GM23338 (cell line): ENCODE data around the gene RBM17. TPM values are rescaled to one million over a fixed set of nuclear protein-coding genes. Genes with fewer than 3 reads are reported as not detected.

Experiments
- ATAC-seq: fragments of 200-7000 bp; cut with Tn5 transposase; 3 replicates; pipeline ENCODE4 v1.9.1; 2020
- DNase-seq: peaks from one replicate; pipeline ENCODE4 v3.0.0-alpha.2; 2015; ENCODE audit warnings: low spot score
- H2AFZ ChIP-seq: fragments of 200-600 bp; sonication (generic); 2 replicates; pipeline ENCODE4 v1.8.0; 2016; ENCODE audit warnings: antibody characterized with exemption, mild to moderate bottlenecking, moderate library complexity
- H3F3A ChIP-seq: fragments of 200-600 bp; sonication (generic); replicated peaks from 2 replicates; pipeline ENCODE4 v1.8.0; 2017; ENCODE audit warnings: antibody characterized with exemption, mixed run types, low read depth
- H3K27ac ChIP-seq: fragments of 200-600 bp; sonication (generic); 2 replicates; pipeline ENCODE4 v1.6.1; 2016; ENCODE audit warnings: low read depth
- H3K27me3 ChIP-seq: fragments of 200-600 bp; sonication (generic); 2 replicates; pipeline ENCODE4 v1.8.0; 2016; ENCODE audit warnings: mild to moderate bottlenecking, mixed run types, moderate library complexity; ENCODE audit not compliant: insufficient read depth
- H3K36me3 ChIP-seq: fragments of 200-600 bp; sonication (generic); 2 replicates; pipeline ENCODE4 v1.8.0; 2016; ENCODE audit warnings: mild to moderate bottlenecking; ENCODE audit not compliant: insufficient read depth
- H3K4me1 ChIP-seq: fragments of 200-600 bp; sonication (generic); 2 replicates; pipeline ENCODE4 v1.8.0; 2016; ENCODE audit warnings: mild to moderate bottlenecking, moderate library complexity; ENCODE audit not compliant: insufficient read depth
- H3K4me2 ChIP-seq: fragments of 200-600 bp; sonication (generic); 2 replicates; pipeline ENCODE4 v1.7.1; 2017; ENCODE audit warnings: mixed run types
- H3K4me3 ChIP-seq: fragments of 200-600 bp; sonication (generic); 2 replicates; pipeline ENCODE4 v1.6.1; 2016; ENCODE audit warnings: mixed run types
- H3K79me2 ChIP-seq: fragments of 200-600 bp; sonication (generic); replicated peaks from 2 replicates; pipeline ENCODE4 v1.8.0; 2017; ENCODE audit warnings: mild to moderate bottlenecking; ENCODE audit not compliant: insufficient read depth
- H3K9me2 ChIP-seq: fragments of 200-600 bp; sonication (generic); 2 replicates; pipeline ENCODE4 v1.8.0; 2017; ENCODE audit not compliant: insufficient read depth
- H4K20me1 ChIP-seq: fragments of 200-600 bp; sonication (generic); replicated peaks from 2 replicates; pipeline ENCODE4 v1.8.0; 2017; ENCODE audit warnings: mild to moderate bottlenecking; ENCODE audit not compliant: insufficient read depth
- H3K27ac Mint-ChIP-seq: 2 replicates; pipeline ENCODE4 v1.8.0; 2020; ENCODE audit warnings: inconsistent platforms, mild to moderate bottlenecking, moderate library complexity, mixed read lengths
- H3K27me3 Mint-ChIP-seq: 3 replicates; pipeline ENCODE4 v1.8.0; 2022; ENCODE audit warnings: low read depth, mild to moderate bottlenecking, moderate library complexity, mixed read lengths, inconsistent platforms; ENCODE audit not compliant: insufficient read depth, poor library complexity
- H3K36me3 Mint-ChIP-seq: 3 replicates; pipeline ENCODE4 v1.8.0; 2021; ENCODE audit warnings: low read depth, mild to moderate bottlenecking, inconsistent platforms, moderate library complexity, mixed read lengths
- H3K4me1 Mint-ChIP-seq: 3 replicates; pipeline ENCODE4 v1.8.0; 2020; ENCODE audit warnings: mild to moderate bottlenecking, inconsistent platforms, mixed read lengths
- H3K4me3 Mint-ChIP-seq: 3 replicates; pipeline ENCODE4 v1.8.0; 2021; ENCODE audit warnings: moderate library complexity, mild to moderate bottlenecking, inconsistent platforms, mixed read lengths
- H3K9me3 Mint-ChIP-seq: 3 replicates; pipeline ENCODE4 v1.8.0; 2020; ENCODE audit warnings: moderate library complexity, mild to moderate bottlenecking, inconsistent platforms, mixed read lengths
- CREB1 ChIP-seq: fragments of 250-450 bp; sonication (Bioruptor Pico); IDR thresholded peaks from 2 replicates; pipeline ENCODE4 v1.5.0; 2020; ENCODE audit warnings: low read depth, mild to moderate bottlenecking, moderate library complexity
- CTCF ChIP-seq, 2 experiments: fragments of 200-600 bp in 1 of 2; sonication (generic) in 1 of 2; conservative IDR thresholded peaks; 2 replicates each; pipeline versions ENCODE4 v1.5.1 to v1.6.1; 2016 to 2017; ENCODE audit warnings: antibody characterized with exemption in 2 of 2, low read depth in 2 of 2, mild to moderate bottlenecking in 2 of 2, moderate library complexity in 1 of 2
- EZH2 ChIP-seq: fragments of 200-600 bp; sonication (generic); IDR thresholded peaks from one replicate; pipeline ENCODE4 v1.8.0; 2017; ENCODE audit warnings: antibody characterized with exemption, mild to moderate bottlenecking, low read depth; ENCODE audit not compliant: unreplicated experiment
- NANOG ChIP-seq: IDR thresholded peaks from 2 replicates; pipeline ENCODE4 v1.6.1; 2016; ENCODE audit warnings: antibody characterized with exemption, borderline replicate concordance
- POLR2AphosphoS5 ChIP-seq: IDR thresholded peaks from 2 replicates; pipeline ENCODE4 v1.6.1; 2016; ENCODE audit warnings: antibody characterized with exemption, low read depth
- REST ChIP-seq: IDR thresholded peaks from one replicate; pipeline ENCODE4 v1.6.1; 2018; ENCODE audit warnings: antibody characterized with exemption; ENCODE audit not compliant: unreplicated experiment
- polyA plus RNA-seq: library from polyadenylated mRNA; unstranded; fragments of >200 nt; fragmentation: Nextera tagmentation; extraction: Ambion mirVana; gene quantifications from 2 replicates; pipeline ENCODE4 v1.2.1, GENCODE V29; 2016
- total RNA-seq: library from RNA; depleted of rRNA; stranded (reverse); fragments of >200 nt; shearing (Covaris generic); gene quantifications from 2 replicates; pipeline ENCODE4 v1.2.3, GENCODE V29; 2014

RBM17 gene
- total and polyA plus RNA-seq, 2 experiments from 2014 or later, result 54.7 to 281 TPM

DNA sequence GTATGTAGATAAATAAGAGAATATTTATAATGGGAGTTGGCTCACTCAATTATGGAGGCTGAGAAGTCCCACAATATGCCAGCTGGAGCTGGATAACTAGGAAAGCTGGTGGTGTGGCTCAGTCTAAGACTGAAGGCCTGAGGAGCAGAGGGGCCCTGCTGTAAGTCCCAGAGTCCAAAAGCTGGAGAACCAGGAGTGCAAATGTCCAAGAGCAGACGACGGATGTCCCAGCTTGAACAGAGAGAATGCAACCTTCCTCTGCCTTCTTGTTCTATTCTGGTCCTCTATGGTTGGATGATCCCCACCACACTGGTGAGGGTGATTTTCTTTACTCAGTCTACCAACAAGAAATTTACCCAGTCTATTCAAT is 39.8 kb upstream of the RBM17 start:
- ATAC-seq (no peak), DNase-seq (no peak)
- H3F3A ChIP-seq, result no peaks in the 10 kb centered on the region
- no peaks in the 10 kb centered on the region for H3K36me3 Mint-ChIP-seq
- no peaks in the 10 kb centered on the region for H3K9me2 ChIP-seq
- H3K4me3 ChIP-seq, result no peak overlapping the region
- no peaks in the 10 kb centered on the region for H3K79me2 ChIP-seq
- H3K4me3 Mint-ChIP-seq, result no peak overlapping the region
- H4K20me1 ChIP-seq, result no peaks in the 10 kb centered on the region
- H3K27me3 ChIP-seq, result no peaks in the 10 kb centered on the region
- no peak for TF ChIP-seq REST
- TF ChIP-seq CTCF (conservative IDR thresholded peaks at IDR 0.05; ENCODE audit: low read depth in 2 of 2), result no peak
- H3K4me2 ChIP-seq, result no peak overlapping the region
- H3K27ac ChIP-seq, result no peak overlapping the region
- peaks cover 4% of the 10 kb centered on the region; the same call in 1 of the 3 replicates for H3K4me1 Mint-ChIP-seq
- no peak overlapping the region for H2AFZ ChIP-seq
- no peak overlapping the region for H3K27ac Mint-ChIP-seq
- peaks cover 13% of the 10 kb centered on the region for H3K27me3 Mint-ChIP-seq
- H3K9me3 Mint-ChIP-seq, result no peaks in the 10 kb centered on the region
- H3K36me3 ChIP-seq, result no peaks in the 10 kb centered on the region
- no peaks in the 10 kb centered on the region for H3K4me1 ChIP-seq

- Histone ChIP-seq H3K36me3 (no peaks in the 10 kb centered on the region), H3K4me2 (no peak overlapping the region), H3K9me2 (no peaks in the 10 kb centered on the region), H3K4me3 (no peak overlapping the region), H3K79me2 (no peaks in the 10 kb centered on the region), H2AFZ (peak overlapping the region; percentile 85), H3F3A (no peaks in the 10 kb centered on the region), H3K27me3 (no peaks in the 10 kb centered on the region), H4K20me1 (no peaks in the 10 kb centered on the region), H3K4me1 (no peaks in the 10 kb centered on the region), H3K27ac (no peak overlapping the region)
- H3K9me3 Mint-ChIP-seq, result no peaks in the 10 kb centered on the region
- DNase-seq, result peak; percentile 45
- H3K4me1 Mint-ChIP-seq, result peaks cover 4% of the 10 kb centered on the region; the same call in 1 of the 3 replicates
- H3K27ac Mint-ChIP-seq, result no peak overlapping the region; the same call in 1 of the 2 replicates
- H3K36me3 Mint-ChIP-seq, result no peaks in the 10 kb centered on the region
- no peak overlapping the region for H3K4me3 Mint-ChIP-seq
- peak; percentile 76 for ATAC-seq
- TF ChIP-seq NANOG (no peak), POLR2AphosphoS5 (no peak), EZH2 (no peak), CREB1 (CRISPR knock-in tag) (no peak), CTCF (conservative IDR thresholded peaks at IDR 0.05; ENCODE audit: low read depth in 2 of 2) (peak; percentile 36 to 58)
- H3K27me3 Mint-ChIP-seq, result peaks cover 9% of the 10 kb centered on the region
Measured at GRCh38 chr10:6050801-6051445, 37.9 kb upstream of the RBM17 start.
